Liver (tissue), 3 donors: ENCODE results near the gene CD101.

ENCODE experiments used
- CTCF ChIP-seq: fragments of 150-350 bp; IDR thresholded peaks from 2 replicates; pipeline ENCODE4 v1.5.1; 2017; ENCODE audit warnings: improper control_type of control experiment, low read depth, low read length; ENCODE audit not compliant: missing input control
- JUND ChIP-seq, 2 donors: IDR thresholded peaks; 2 replicates each; pipeline ENCODE4 v1.6.1; 2016; ENCODE audit warnings: antibody characterized with exemption in 2 of 2
- RXRA ChIP-seq, 2 donors: IDR thresholded peaks; 2 replicates each; pipeline ENCODE4 v1.6.1; 2017 to 2018; ENCODE audit warnings: antibody characterized with exemption in 2 of 2, mild to moderate bottlenecking in 1 of 2
- TAF1 ChIP-seq: conservative IDR thresholded peaks from 2 replicates; pipeline ENCODE4 v1.6.1; 2016; ENCODE audit warnings: antibody characterized with exemption, mild to moderate bottlenecking
- donor health status: healthy.
- donor health status: healthy.

GRCh38 chr1:116954440-116954839 is 47.1 kb upstream of the CD101 start:
- TF ChIP-seq CTCF = no peak
- no peak for TF ChIP-seq RXRA (IDR thresholded peaks at IDR 0.05)
- no peak for TF ChIP-seq JUND (IDR thresholded peaks at IDR 0.05)
- no peak for TF ChIP-seq TAF1
